NT2/D1 (cell line): ENCODE results near the gene DGKK.

Source experiments
- DNase-seq: peaks from one replicate; pipeline ENCODE4 v3.0.0-alpha.2; 2011; ENCODE audit warnings: low read depth, low spot score
- H3K27me3 ChIP-seq: 2 replicates; pipeline ENCODE4 v1.6.0; 2011; ENCODE audit warnings: mild to moderate bottlenecking; ENCODE audit not compliant: insufficient read length, insufficient read depth
- H3K36me3 ChIP-seq: 2 replicates; pipeline ENCODE4 v1.6.1; 2011; ENCODE audit warnings: mild to moderate bottlenecking, low read length, mixed read lengths; ENCODE audit not compliant: insufficient read depth, insufficient read length
- H3K4me1 ChIP-seq: 2 replicates; pipeline ENCODE4 v1.5.1; 2011; ENCODE audit not compliant: insufficient read depth, insufficient read length
- H3K4me3 ChIP-seq: 2 replicates; pipeline ENCODE4 v1.5.1; 2011; ENCODE audit warnings: low read depth; ENCODE audit not compliant: insufficient read length
- H3K9ac ChIP-seq: 2 replicates; pipeline ENCODE4 v1.6.0; 2011; ENCODE audit warnings: low read depth; ENCODE audit not compliant: insufficient read length
- H3K9me3 ChIP-seq: 2 replicates; pipeline ENCODE4 v1.5.1; 2011; ENCODE audit warnings: mild to moderate bottlenecking, low read length; ENCODE audit not compliant: insufficient read depth
- SUZ12 ChIP-seq: IDR thresholded peaks from 2 replicates; pipeline ENCODE4 v1.6.1; 2011; ENCODE audit not compliant: insufficient read length, insufficient read depth; ENCODE audit errors: extremely low read depth
- YY1 ChIP-seq: IDR thresholded peaks from 2 replicates; pipeline ENCODE4 v1.6.1; 2011; ENCODE audit not compliant: insufficient read length, insufficient read depth
- ZNF274 ChIP-seq: IDR thresholded peaks from 2 replicates; pipeline ENCODE4 v1.6.1; 2011; ENCODE audit warnings: mild to moderate bottlenecking, low read depth, low read length

The DGKK gene, protein sequence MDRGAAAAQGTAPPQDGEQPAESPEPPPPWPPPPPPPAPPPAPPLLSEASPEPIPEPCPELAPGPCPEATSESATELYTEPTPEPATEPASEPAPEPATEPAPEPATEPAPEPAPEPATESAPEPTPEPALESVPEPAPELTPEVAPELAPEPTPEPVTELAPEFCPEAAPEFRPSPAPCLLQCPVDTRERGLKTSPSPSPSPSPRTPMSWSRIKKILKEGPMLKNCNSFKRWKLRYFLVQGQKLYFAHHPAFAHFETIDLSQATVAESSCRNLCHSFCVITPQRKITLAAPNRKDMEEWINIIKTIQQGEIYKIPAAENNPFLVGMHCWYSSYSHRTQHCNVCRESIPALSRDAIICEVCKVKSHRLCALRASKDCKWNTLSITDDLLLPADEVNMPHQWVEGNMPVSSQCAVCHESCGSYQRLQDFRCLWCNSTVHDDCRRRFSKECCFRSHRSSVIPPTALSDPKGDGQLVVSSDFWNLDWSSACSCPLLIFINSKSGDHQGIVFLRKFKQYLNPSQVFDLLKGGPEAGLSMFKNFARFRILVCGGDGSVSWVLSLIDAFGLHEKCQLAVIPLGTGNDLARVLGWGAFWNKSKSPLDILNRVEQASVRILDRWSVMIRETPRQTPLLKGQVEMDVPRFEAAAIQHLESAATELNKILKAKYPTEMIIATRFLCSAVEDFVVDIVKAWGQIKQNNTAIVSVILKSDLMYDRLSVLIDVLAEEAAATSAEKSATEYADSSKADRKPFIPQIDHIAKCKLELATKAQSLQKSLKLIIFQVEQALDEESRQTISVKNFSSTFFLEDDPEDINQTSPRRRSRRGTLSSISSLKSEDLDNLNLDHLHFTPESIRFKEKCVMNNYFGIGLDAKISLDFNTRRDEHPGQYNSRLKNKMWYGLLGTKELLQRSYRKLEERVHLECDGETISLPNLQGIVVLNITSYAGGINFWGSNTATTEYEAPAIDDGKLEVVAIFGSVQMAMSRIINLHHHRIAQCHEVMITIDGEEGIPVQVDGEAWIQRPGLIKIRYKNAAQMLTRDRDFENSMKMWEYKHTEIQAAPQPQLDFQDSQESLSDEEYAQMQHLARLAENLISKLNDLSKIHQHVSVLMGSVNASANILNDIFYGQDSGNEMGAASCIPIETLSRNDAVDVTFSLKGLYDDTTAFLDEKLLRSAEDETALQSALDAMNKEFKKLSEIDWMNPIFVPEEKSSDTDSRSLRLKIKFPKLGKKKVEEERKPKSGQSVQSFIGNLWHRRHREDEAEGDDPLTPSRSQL

DNA sequence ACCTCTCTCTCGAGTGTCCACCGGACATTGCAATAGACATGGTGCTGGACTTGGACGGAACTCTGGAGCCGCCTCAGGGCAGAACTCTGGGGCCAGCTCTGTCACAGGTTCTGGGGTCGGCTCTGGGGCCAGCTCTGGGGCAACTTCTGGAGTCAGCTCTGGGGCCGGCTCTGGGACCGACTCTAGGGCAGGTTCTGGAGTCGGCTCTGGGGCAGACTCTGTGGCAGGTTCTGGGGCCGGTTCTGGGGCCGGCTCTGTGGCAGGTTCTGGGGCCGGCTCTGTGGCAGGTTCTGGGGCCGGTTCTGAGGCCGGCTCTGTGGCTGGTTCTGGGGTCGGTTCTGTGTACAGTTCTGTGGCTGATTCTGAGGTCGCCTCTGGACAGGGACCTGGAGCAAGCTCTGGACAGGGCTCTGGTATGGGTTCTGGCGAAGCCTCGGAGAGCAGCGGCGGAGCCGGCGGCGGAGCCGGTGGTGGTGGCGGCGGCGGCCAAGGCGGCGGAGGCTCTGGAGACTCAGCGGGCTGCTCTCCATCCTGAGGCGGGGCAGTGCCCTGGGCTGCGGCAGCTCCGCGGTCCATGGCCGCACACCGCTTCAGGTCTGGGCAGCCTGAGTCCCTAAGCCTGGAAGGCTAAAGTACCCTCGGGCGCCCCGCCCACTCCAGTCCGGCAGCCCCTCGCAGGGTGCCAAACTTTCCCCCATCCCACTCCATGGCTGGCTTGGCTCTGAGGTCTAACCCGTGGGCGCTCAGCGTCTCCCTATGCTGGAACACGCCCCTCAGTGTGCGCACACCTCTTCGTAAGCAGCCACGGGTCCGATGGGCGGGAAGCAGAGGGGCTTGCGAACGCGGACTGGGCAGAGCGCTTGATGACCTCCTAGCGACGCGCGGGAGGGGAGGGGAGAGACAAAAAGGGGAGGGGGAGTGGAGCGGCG lies at the start of gene DGKK:
DGKK (minus strand) TSS at position 723 of the 929 bp plus-strand sequence; CDS start at position 576, 147 bp downstream.
- DNase-seq = peak; percentile 68
- Histone ChIP-seq H3K4me1 (no peaks in the 10 kb centered on the region), H3K4me3 (peak within 1 kb of the TSS; percentile 61), H3K9me3 (no peaks in the 10 kb centered on the region), H3K36me3 (no peaks in the 10 kb centered on the region), H3K9ac (peak within 1 kb of the TSS; percentile 57), H3K27me3 (peaks cover 69% of the 10 kb centered on the region)
- TF ChIP-seq ZNF274 = no peak
- no peak for TF ChIP-seq YY1
- TF ChIP-seq SUZ12 = peak; percentile 63

DNA sequence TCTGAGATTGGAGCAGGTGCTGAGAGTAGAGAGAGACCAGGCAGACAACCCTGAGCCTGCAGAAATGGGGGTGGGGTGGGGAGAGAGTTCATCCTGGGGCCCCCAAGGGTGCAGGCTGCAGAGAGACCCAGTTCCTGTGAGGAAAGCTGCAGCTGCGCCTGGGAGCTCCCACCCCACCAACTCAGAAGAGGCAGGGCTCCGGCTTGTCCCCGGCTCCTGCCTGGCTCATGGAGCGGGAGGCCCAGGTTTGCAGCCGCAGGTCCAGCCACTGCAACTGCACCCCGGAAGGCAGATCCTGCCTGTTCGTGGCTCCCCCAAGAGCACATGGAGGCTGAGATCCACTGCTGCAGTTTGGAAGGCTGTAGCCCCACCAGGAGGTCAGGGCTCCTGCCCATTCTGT lies 44.2 kb upstream of the DGKK start:
- no peaks in the 10 kb centered on the region for H3K27me3 ChIP-seq
- no peaks in the 10 kb centered on the region for H3K4me1 ChIP-seq
- no peaks in the 10 kb centered on the region for H3K36me3 ChIP-seq
- H3K9ac ChIP-seq = no peak overlapping the region
- TF ChIP-seq YY1 = no peak
- TF ChIP-seq SUZ12 = no peak
- no peak for TF ChIP-seq ZNF274
- no peaks in the 10 kb centered on the region; the same call in 1 of the 2 replicates for H3K9me3 ChIP-seq
- no peak overlapping the region for H3K4me3 ChIP-seq
- DNase-seq = no peak

DNA sequence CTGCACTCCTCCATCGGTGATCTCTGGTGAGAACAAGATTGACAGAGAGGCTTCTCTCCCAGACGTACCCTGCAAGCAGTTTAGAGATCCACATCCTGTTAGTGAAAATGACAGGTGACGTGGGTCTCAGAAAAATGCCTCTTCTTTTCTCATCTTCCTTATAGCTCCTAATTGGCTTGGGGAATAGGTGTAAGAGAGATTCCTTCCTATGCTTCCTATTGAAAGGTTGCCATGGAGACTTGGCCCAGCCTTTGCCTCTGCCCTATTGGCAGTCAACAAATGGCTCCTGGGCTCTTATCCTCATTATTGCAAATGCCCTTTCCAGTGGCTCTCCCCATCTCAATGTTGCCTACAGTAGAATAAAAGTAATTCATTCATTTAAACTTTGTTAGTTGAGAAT lies 26.5 kb upstream of the DGKK start:
- H3K27me3 ChIP-seq = no peaks in the 10 kb centered on the region

DNA sequence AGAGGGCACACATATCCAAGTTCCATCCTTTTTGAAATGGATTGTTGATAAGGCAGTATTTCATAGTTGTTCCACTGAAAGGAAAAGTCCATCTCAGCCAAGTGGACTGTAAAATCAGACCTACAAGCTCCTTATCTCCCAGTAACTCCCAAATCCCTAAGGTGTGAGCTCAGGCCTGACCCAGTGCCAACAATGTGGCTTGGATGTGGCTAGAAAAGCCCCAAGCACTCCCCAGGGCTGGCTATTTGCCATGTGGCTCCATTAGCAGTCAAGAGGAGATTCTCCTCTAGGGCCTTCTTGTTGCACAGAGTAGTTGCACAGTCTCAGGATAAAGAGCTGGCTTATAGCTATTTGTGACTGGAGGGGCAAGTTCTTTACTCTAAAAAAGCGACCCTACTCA lies 25.0 kb upstream of the DGKK start:
- no peak for DNase-seq
- Histone ChIP-seq H3K36me3 (no peaks in the 10 kb centered on the region), H3K27me3 (no peaks in the 10 kb centered on the region), H3K4me1 (no peaks in the 10 kb centered on the region), H3K9me3 (peaks cover 9% of the 10 kb centered on the region; the same call in 1 of the 2 replicates), H3K9ac (no peak overlapping the region), H3K4me3 (no peak overlapping the region)
- TF ChIP-seq YY1 (no peak), SUZ12 (no peak), ZNF274 (no peak)

More for the DNA sequence above, 26.5 kb upstream of the DGKK start:
- Histone ChIP-seq H3K9me3 (peaks cover 9% of the 10 kb centered on the region; the same call in 1 of the 2 replicates), H3K4me3 (no peak overlapping the region), H3K36me3 (no peaks in the 10 kb centered on the region), H3K9ac (no peak overlapping the region), H3K4me1 (no peaks in the 10 kb centered on the region)
- TF ChIP-seq SUZ12 (no peak), ZNF274 (no peak), YY1 (no peak)
- no peak for DNase-seq

DNA sequence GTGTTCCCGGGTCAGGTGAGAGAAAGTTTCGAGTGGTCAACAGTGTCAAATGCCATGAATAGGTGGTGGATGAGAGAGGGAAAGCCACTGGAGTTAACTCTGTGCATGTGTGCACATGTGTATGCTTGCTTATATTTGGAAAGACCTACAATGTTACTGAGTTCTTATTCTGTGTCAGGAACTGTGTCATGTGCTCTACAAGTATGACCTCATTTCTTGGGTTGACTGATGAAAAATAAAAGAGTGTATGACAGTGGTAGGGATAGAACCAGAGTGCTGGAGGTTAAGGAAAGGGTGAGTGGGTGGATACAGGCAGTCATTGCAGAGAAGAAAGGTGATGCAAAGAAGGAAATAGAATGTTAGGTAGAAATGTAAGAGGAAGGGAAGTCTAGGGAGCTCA lies 22.1 kb upstream of the DGKK start:
- no peaks in the 10 kb centered on the region for H3K9me3 ChIP-seq
- TF ChIP-seq ZNF274 (no peak), SUZ12 (no peak), YY1 (no peak)
- no peaks in the 10 kb centered on the region for H3K27me3 ChIP-seq
- no peak overlapping the region for H3K4me3 ChIP-seq
- H3K36me3 ChIP-seq = no peaks in the 10 kb centered on the region
- no peak overlapping the region for H3K9ac ChIP-seq
- DNase-seq = no peak
- no peaks in the 10 kb centered on the region for H3K4me1 ChIP-seq

DNA sequence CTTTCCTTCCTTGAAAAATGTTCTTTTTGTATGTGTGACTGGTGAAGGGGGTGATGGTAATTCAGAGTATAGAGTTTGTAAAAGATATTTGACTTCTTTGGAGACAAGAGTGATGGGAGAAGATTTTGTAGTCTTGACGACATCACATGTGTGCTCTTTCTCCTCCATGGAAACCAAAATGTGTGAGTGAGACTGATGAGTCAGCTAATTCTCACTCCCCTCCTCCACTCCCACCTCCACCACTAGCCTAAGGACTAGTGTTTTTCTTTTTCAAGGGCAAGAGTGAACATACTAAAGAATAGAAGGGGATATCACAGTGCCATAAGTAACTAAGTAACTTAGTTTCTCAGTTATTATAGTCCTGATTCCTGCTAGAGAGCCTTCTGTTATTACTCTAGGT lies 14.0 kb upstream of the DGKK start:
- TF ChIP-seq ZNF274 (no peak), SUZ12 (no peak), YY1 (no peak)
- DNase-seq = no peak
- no peaks in the 10 kb centered on the region for H3K4me1 ChIP-seq
- H3K9me3 ChIP-seq = no peaks in the 10 kb centered on the region
- no peaks in the 10 kb centered on the region for H3K36me3 ChIP-seq
- H3K9ac ChIP-seq = no peak overlapping the region
- H3K27me3 ChIP-seq = no peaks in the 10 kb centered on the region
- no peak overlapping the region for H3K4me3 ChIP-seq
